ENCODE measurements around the gene CPE.
"Not testable (repeated sequence)": the region's sequence is repeated elsewhere in the genome, so short reads cannot be mapped to it uniquely, and the experiment has no call there.

CPE gene

GRCh38 chr4:165378745-165379677, at the start of gene CPE:
Gene CPE (plus strand): TSS chr4:165379008. CDS start chr4:165379222, 214 bp downstream.
- DNase-seq = peak; percentile 81 to 88

GRCh38 chr4:165330071-165330470, 48.7 kb upstream of the CPE start:
- no peak for DNase-seq

GRCh38 chr4:165330666-165331065, 48.1 kb upstream of the CPE start:
- DNase-seq = no peak

- DNase-seq = no peak
These were observed 47.4 kb upstream of the CPE start for GRCh38 chr4:165331359-165331758.

GRCh38 chr4:165331823-165332222, 47.0 kb upstream of the CPE start:
- DNase-seq = no peak

GRCh38 chr4:165332502-165332901, 46.3 kb upstream of the CPE start:
- no peak for DNase-seq

- DNase-seq = no peak
These were observed 43.6 kb upstream of the CPE start for GRCh38 chr4:165335163-165335703.

- no peak for DNase-seq
These were observed 42.1 kb upstream of the CPE start for GRCh38 chr4:165336743-165337142.

- not testable (repeated sequence) for DNase-seq
These were observed 36.5 kb upstream of the CPE start for GRCh38 chr4:165342340-165342739.

- DNase-seq = peak in 1 of 2 experiments; percentile 29
These were observed 35.2 kb upstream of the CPE start for GRCh38 chr4:165343353-165344191.

- DNase-seq = no peak
These were observed 33.0 kb upstream of the CPE start for GRCh38 chr4:165345666-165346417.

- no peak for DNase-seq
These were observed 30.9 kb upstream of the CPE start for GRCh38 chr4:165347647-165348569.

- no peak for DNase-seq
These were observed 27.3 kb upstream of the CPE start for GRCh38 chr4:165351359-165352130.

GRCh38 chr4:165355900-165356300, 22.9 kb upstream of the CPE start:
- DNase-seq = peak; percentile 58 to 67

GRCh38 chr4:165359506-165359905, 19.3 kb upstream of the CPE start:
- DNase-seq = no peak

GRCh38 chr4:165360041-165360695, 18.6 kb upstream of the CPE start:
- DNase-seq = no peak

- no peak for DNase-seq
These were observed 17.7 kb upstream of the CPE start for GRCh38 chr4:165360985-165361670.

- no peak for DNase-seq
These were observed 17.0 kb upstream of the CPE start for GRCh38 chr4:165361810-165362209.

GRCh38 chr4:165364452-165365080, 14.2 kb upstream of the CPE start:
- no peak for DNase-seq

Data from NCI-H2081 (cell line).